Stimulated activated CD4-positive, alpha-beta T cell treated with anti-CD3 and anti-CD28 coated beads, Interleukin-15, amount 100 ng/mL, for 1 hour (primary cell): Measurements from ENCODE around the gene SKAP2.

Experiments
- DNase-seq, 2 donors: peaks; one replicate each; pipeline ENCODE4 v3.0.0-alpha.2; 2020; ENCODE audit warnings: low read depth in 1 of 2, low spot score in 1 of 2

The SKAP2 gene

DNA sequence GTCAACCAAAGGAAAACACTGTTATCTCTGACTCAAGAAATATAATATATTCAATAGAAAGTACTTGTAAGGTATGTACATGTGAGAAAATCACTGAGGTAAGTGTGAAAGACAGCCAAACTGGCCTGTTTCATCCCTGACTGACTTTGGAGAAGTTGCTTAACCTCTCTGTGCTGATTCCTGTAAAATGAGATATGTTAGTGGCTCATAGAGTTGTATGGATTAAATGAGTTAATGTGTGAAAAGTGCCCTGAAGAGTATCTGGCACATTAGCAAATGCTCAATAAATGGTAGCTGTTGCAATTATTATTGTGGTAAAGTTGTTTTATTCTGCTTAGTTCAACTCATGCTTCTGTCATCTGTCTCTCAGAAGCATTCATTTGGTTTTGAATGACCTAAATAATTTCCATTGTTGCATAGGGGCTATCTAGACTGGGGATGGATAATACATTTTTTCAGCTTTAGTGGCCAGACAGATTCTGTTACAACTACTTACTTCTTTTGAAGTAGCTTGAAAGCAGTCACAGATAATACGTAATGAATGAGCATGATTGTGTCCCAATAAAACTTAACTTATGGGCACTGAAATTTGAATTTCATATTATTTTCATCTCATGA is 84.3 kb downstream of the SKAP2 start:
- DNase-seq: no peak

DNA sequence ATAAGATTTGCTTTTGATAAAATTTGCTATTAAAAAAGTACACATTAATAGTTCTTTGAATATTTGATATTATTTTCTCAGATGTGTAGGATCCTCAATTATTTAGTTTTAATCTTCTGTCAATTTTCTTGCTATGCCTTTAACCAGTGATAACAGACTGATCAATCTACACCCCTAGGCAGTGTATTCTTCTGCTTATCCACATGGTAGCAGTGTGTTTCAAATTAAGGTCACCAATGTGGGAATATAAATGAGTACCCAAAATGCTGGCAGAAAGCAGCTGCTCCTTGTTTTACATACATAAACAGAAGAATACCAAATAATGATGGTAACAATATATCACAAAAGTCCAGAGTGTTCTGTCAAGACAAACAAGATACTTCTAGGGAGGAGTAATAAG is 87.0 kb downstream of the SKAP2 start:
- DNase-seq: no peak

DNA sequence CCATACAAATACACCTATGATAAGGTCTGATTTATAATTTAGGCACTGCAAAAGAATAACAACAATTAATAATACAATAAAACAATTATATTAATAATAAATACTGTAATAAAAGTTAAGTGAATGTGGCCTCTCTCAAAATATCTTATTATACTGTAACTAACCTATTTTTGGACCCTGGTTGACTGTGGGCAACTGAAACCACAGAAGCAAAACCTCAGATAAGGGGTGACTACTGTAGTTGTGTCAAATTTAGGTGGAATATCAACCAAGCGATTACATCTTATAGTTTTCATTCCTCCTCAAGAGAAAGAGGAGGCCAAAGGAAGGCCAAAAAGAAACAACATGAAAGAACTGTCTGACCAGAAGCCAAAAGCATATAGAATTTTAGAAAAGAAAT is 103.9 kb downstream of the SKAP2 start:
- DNase-seq: no peak

DNA sequence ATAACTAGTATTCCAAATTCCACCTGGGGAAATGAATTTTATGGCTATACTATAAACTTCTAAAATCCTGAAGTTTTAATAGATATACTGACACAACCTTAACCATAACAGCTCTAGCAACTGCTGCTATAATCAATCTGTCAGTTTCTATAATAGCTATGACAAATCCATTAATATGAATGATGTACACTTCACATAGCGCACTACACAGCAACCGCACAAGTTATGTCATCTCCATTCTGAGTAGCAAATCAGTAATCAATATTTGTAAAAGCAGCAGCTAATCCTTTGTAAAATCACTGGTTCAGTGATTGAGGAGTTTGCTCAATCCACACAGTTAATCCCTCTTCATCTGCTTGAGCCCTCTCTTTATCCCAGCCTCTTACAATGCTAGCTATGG is 105.3 kb downstream of the SKAP2 start:
- DNase-seq: no peak

DNA sequence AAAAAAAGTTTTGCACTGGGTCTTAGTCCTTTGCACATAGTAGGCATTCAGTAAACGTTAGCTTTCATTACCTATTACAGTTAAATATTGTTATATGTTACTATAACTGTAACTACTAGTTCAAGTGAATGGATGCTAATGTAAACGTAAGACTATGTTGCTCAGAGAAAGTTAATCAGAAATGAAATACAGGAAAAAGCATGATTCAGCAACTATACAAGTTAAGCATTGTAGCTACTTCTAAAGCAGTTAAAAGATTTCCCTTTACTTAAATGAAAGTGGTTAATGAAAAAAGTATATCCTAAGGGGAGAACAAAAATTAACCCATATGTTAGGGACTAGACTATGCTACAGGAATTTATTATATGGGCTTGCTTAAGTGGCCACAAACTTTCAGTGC is 121.2 kb downstream of the SKAP2 start:
- DNase-seq: no peak

DNA sequence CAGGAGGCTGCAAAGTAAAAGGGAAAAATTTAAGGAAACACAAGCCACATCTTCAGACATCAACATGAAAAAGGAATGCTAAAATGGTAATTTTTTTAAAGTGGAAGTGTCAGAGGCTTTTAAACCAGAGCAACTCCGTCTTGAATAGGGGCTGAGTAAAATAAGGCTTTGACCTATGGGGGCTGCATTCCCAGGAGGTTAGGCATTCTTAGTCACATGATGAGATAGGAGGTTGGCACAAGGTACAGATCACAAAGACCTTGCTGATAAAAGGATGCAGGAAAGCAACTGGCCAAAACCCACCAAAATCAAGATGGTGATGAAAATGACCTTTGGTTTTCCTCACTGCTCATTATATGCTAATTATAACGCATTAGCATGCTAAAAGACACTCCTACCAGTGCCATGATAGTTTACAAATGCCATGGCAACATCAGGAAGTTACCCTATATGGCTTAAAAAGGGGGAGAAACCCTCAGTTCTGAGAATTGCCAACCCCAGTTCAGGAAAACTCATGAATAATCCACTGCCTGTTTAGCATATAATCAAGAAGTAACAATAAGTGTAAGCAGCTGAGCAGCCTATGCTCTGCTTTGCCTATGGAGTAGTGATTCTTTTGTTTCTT is 128.3 kb downstream of the SKAP2 start:
- no peak for DNase-seq

DNA sequence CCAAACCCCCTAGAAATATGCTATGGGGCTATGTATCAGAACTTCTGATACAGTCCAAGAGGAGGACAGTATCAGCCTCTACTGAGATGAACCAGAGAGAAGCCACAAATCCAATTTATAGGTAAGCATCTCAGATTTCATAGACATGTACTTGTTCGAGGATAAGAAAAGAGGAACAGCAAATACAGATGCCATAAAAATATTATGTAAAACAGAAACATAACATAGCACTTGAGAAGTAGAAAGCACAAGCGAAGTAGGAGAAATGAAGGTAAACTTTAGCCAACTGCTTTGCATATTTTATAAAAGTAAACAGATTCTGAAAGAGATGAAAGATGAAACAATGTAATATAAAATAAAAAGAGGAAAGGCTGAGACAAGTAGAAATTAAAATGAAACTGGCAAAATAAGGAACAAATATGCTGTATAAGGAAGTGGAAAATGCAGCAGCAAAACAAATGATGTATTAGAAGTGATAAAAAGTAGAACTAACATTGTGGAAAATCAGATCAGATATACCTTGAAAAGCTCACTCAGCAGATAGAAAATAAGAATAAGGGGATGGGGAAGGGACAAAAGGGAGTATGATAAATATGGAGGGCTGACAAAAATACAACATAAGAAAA is 135.1 kb downstream of the SKAP2 start:
- no peak for DNase-seq

DNA sequence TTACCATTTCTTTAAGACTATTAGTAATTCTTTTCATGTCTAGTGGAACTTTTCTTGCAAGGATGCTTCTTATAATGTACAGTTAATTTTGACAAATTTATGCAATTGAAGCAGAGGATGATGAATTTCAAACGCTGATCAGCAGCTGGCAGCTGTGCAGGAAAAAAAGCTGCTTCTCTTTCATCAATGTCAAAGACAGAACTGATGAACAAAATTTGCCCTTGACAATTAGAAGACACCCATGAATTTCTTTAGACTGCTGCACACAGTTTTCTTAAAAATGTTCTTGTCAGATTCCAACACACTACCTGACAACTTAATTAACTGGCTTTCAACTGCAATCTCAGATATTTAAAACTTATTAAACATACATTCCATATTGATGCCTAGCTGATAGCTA is 138.3 kb downstream of the SKAP2 start:
- DNase-seq: no peak

DNA sequence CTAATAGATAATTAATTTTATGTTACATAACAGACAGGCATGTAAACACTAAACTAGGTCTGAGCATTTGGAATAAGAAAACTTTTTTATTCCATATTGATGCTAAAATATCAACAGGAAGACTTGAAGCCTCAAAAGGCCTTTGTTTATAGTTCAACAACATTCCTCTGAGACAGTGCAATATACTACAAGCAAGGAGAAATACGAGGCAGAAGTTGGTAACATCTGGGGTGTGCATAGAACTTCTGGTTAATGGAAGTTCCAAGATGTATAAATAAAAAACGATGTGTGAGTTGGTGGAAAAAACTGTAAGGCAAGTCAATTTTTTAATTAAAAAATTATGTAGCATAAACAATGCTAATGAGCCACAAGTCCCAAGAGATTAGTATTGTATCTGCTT is 139.6 kb downstream of the SKAP2 start:
- no peak for DNase-seq

DNA sequence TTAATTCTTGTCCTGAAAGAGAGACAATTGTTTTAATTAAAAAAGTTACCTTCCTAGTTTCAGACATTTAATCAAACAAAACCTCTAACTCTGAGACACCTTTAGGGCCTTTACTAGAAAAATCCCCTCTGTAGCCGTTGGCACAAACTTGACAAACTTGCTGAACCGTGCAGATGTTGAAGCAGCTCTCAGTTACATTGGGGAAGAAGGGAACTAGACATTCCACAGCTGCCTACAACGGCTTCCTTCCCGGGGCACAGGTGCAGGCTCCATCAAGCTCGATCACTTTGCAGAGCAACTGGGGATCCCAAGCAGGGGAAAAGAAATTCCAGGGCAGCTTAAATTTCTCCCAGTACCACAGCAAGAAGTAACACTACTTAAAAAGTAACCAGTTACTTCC is 141.3 kb downstream of the SKAP2 start:
- DNase-seq: no peak

DNA sequence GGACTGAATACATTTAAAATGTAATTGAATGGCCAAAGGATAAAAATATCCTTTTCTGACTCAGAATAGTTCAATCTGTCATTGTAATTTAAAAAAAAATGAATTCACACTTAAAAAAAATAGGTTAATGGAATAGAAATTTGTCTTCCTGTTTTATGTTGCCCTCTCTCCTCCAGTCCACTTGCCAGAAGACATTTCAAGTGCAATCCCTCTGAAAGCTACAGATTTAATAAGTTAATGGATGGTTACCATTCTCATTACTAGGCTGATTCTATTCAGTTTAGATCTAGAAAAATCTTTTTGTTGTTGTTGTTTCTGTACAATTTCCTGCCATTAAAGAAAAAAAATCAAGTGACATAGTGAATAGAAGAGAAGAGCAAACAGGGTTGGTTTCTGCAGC is 142.9 kb downstream of the SKAP2 start:
- no peak for DNase-seq

DNA sequence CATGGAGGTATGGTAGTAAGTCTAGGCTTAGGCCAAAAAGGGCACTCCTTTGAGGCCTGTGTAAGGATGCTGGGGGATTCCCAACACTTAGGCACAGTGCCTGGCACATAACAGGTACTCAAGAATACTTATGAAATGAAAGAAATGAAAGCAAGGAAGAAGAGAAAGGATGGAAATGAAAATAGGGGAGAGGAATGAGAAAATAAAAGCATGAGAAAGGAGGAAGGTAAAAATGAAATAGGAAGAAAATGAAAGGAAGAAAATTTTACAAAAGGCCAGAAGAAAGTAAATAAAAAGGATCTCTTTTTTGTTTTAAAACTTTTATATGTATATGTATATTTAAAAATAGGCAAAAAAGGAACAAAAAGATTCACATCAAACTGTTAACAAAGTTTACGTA is 146.3 kb downstream of the SKAP2 start:
- DNase-seq: no peak

DNA sequence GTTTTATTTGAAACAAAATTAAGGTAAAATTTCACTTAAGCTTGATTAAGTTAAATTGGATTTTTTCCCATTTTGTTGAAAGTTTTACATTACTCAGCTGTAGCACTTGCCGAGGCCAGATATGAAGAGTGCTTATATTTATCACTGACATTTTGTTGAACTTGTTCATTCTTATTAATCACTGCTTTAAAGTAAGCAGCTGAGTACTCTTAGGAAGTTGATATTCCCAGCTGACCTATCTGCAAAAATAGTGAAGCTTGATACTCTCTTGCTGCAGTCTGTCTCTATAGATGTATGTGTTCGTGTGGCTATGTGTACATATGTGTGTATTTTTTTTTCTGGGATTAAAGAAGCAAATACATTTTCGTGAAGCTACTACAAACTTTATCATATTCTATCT is 150.0 kb downstream of the SKAP2 start:
- no peak for DNase-seq

DNA sequence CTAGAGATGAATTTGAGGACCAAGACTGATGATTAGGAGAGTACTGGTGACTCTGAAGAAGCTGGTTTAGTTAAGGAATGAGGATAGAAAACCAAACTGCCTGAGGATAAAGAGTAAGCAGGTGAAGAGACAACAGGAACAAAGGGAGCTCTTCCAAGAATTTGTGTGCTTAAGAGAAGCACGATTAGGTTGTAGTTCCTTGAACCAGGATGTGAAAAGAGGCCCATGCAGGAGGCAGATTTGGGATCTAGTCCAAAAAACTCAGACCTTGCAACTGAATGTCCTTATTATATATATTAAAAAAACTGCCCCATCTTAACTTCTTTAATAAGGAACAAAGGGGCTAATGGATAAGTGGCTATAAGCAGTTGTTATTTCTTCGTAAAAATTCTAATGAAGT is 150.4 kb downstream of the SKAP2 start:
- DNase-seq: no peak

DNA sequence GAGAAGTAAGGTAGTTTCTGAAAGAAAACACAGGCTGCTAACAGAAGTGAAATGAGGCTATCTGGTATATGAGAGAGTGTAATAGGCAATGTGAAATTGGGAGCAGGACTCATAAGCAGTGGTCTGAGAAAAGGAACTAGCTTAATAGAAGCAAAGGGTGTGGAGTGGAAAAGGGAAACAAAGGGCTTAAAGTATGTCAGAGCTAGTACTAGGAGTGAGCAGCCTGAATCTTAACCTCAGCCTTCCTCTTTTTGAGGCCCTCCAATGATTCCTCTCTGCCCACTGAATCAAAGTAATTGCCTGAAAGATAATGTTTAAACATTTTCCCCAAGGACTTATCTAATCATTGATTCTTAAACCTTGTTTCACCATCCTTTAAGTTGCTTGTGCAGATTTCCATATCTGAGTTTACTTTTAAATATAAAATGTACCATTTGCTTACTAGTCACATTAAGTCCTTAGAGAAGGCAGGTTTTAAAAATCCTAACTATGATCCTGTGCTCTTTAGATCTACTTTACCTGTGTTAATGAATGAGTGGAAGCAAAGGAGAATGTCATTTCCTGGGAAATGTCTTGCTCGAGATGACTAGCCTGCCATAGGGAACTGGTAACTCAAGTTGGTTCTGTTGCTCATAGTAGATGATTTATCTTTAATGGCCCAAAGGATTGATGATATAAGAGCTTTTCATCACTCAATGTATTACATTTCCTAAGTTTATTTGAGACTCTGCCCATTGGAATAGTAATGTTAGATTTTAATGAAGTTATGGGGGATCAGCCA is 155.0 kb downstream of the SKAP2 start:
- DNase-seq: no peak

DNA sequence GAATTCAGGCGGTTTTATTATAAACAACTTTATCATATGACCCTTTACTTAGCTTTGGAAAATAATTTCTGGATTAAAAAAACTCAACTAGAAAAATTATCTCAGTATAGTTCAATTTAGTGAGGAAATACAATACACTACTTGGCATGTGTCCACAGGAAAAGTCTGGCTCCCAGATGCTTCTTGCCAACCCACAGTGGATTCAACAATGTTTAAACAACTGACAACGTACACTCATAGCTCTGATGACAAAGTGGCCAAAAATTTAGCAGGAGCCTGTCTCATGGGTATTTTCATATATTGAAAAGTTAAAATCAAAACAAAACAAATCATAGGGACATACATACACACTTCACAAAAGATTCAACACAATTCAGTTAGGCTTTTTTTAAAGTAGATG is 158.8 kb downstream of the SKAP2 start:
- DNase-seq: no peak

DNA sequence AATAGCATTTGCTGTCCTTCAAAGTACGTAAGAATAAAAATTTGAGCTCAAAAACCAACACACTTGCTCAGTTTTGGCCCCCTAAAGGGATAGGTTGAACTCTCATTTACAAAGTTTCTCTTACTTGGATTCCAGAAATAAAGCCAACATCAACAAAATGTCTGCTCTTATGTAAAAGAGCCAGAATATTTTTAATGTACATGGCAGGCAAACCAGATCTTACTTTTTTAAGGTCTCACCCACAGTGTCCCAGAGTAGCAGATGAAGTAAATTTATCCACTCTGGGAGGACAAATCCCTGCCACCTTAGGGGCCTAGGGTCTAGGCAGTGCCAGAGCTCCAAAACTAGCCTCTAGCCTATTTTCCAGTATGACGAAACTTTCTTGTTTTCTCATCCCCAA is 159.6 kb downstream of the SKAP2 start:
- DNase-seq: no peak

DNA sequence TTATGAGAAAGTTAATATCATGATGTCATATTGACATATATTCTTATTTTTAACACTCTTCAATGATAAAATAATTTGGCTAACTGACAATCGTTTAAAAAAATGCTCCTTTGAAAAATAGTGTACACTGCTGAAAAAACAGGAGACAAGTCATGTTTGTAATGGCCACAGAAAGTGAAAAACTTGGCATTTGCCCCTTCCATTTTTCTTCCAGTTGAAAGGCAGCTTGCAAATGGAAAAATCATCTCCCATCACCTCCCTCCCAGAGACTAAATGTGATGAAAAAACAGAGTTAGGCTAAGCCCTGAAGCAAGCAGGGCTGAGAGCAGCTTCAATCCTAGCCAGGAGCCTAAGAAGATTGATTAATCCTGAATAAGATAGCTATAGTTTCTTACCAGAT is 160.4 kb downstream of the SKAP2 start:
- DNase-seq: no peak

DNA sequence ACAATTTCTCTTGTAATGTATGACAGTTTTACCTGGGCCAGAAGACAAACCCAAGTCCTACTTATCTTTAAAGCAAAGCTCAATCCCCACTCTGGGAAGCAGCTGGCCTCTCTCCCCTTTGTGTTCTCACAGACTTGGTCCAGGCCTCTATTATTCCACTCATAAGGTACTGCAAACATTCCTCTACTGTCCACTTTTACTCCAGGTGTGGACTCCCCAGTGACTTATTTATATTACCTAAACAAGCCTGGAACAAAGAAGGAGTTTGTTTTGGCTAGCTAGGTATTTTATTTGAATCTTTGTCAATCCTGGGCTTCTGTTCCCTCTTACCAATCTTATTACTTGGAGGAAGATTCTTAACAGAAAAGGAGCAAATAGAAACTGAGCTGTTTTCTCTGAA is 163.5 kb downstream of the SKAP2 start:
- DNase-seq: no peak

DNA sequence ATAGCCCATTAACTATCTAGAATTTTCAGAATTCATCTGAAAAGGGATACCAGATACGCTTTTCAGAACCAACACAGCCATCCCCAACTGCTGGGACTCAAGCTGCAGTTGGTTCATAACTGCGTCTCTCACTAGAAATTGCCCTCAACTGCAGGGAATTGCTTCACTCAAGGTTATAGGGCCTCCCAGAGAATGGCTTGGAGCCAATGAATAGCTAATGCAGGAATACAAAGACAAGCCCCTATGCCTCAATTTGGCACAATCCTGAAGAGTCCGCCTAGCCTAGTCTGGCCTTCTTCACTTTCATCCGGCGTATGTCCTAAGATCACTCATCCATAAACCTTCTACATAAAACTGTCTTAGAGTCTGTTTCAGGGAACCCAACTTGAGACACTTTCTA is 164.0 kb downstream of the SKAP2 start:
- DNase-seq: no peak

DNA sequence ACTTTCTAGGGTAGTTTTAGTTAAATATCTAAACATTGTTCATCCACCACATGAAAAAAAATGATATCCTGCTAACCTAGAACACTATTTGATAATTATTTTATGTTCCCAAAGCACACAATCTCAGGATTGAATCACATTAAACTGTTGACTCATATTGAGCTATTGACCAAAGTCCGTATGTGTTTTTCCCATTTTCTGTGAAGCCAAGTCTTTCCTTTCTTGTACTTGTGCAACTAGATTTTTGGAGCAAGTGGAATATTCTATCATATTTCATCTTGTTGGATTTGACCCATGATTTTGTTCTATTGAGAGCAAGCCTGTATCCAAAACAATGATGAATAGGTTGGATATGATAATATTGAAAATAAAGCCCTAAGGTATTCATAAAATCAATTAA is 164.6 kb downstream of the SKAP2 start:
- DNase-seq: no peak

DNA sequence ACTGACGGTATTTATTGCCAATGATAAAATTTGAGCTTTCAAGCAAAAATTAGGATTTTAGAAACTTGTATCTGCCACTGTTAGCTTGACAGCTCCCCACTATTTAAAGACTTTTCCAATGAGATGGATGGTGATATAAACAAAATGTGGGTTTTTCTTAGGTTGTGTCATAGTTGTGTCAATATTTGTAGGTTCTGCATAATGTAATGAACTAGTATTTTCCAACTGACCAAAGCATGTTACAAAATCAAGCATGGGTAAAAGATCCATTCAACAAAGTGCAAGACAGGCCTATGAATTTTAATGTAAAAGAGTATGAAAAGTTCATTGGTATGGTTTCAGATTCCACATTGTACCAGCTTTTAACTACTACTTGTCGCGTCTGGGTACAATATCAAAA is 165.6 kb downstream of the SKAP2 start:
- DNase-seq: no peak
